Stimulated activated CD8-positive, alpha-beta memory T cell treated with anti-CD3 and anti-CD28 coated beads, Interleukin-12 subunit alpha, Interleukin-12 subunit beta, amount 100 ng/mL, for 1 hour (primary cell): ENCODE results near the gene ECE1.
"Not testable (repeated sequence)": the region's sequence is repeated elsewhere in the genome, so short reads cannot be mapped to it uniquely, and the experiment has no call there.

Experiments
- DNase-seq: peaks from one replicate; pipeline ENCODE4 v3.0.0-alpha.2; 2020; ENCODE audit warnings: low read depth

Gene ECE1

GRCh38 chr1:21219674-21220073 lies 70.6 kb downstream of the ECE1 start:
- DNase-seq: no peak

GRCh38 chr1:21217812-21218596 lies 72.3 kb downstream of the ECE1 start:
- no peak for DNase-seq

- DNase-seq: peak; percentile 49
Measured at GRCh38 chr1:21216835-21217811, 73.1 kb downstream of the ECE1 start.

GRCh38 chr1:21212126-21212525 lies 78.1 kb downstream of the ECE1 start:
- DNase-seq: no peak

GRCh38 chr1:21208137-21208700 lies 82.0 kb downstream of the ECE1 start:
- DNase-seq: not testable (repeated sequence)

GRCh38 chr1:21206117-21206516 lies 84.1 kb downstream of the ECE1 start:
- DNase-seq: no peak

GRCh38 chr1:21205416-21205815 lies 84.8 kb downstream of the ECE1 start:
- no peak for DNase-seq

- no peak for DNase-seq
Measured at GRCh38 chr1:21201650-21202049, 88.6 kb downstream of the ECE1 start.

GRCh38 chr1:21201238-21201637 lies 89.0 kb downstream of the ECE1 start:
- not testable (repeated sequence) for DNase-seq

- DNase-seq: no peak
Measured at GRCh38 chr1:21200767-21201166, 89.5 kb downstream of the ECE1 start.

- DNase-seq: no peak
Measured at GRCh38 chr1:21198929-21199328, 91.3 kb downstream of the ECE1 start.

- DNase-seq: no peak
Measured at GRCh38 chr1:21192871-21193270, 97.4 kb downstream of the ECE1 start.

GRCh38 chr1:21192284-21192683 lies 98.0 kb downstream of the ECE1 start:
- no peak for DNase-seq

- DNase-seq: not testable (repeated sequence)
Measured at GRCh38 chr1:21190771-21191170, 99.5 kb downstream of the ECE1 start.

- DNase-seq: no peak
Measured at GRCh38 chr1:21189906-21190500, 100.3 kb downstream of the ECE1 start.

GRCh38 chr1:21189421-21189820 lies 100.8 kb downstream of the ECE1 start:
- DNase-seq: no peak

- DNase-seq: no peak
Measured at GRCh38 chr1:21188235-21188634, 102.0 kb downstream of the ECE1 start.

- no peak for DNase-seq
Measured at GRCh38 chr1:21185221-21185731, 105.0 kb downstream of the ECE1 start.

- no peak for DNase-seq
Measured at GRCh38 chr1:21184276-21184675, 106.0 kb downstream of the ECE1 start.

GRCh38 chr1:21182181-21182731 lies 108.0 kb downstream of the ECE1 start:
- no peak for DNase-seq

- DNase-seq: not testable (repeated sequence)
Measured at GRCh38 chr1:21178271-21178670, 112.0 kb downstream of the ECE1 start.
